Suprapubic skin (tissue), 4 donors: ENCODE results near the gene SCRN2. TPM values are rescaled to one million over a fixed set of nuclear protein-coding genes. Genes with fewer than 3 reads are reported as not detected.
A peak's percentile ranks its signal among the peaks of the same experiment; 100 is the strongest.

Experiments used
- DNase-seq, 2 donors: peaks; one replicate each; pipeline ENCODE4 v3.0.0-alpha.2; 2019; ENCODE audit warnings: low spot score in 2 of 2
- H3K27ac ChIP-seq: fragments of 200-600 bp; sonication (generic); one replicate; pipeline ENCODE4 v1.5.1; 2019
- H3K27me3 ChIP-seq: fragments of 200-600 bp; sonication (generic); one replicate; pipeline ENCODE4 v1.5.1; 2019
- H3K36me3 ChIP-seq: fragments of 200-600 bp; sonication (generic); one replicate; pipeline ENCODE4 v1.5.1; 2019
- H3K4me1 ChIP-seq: fragments of 200-600 bp; sonication (generic); one replicate; pipeline ENCODE4 v1.5.1; 2019
- H3K4me3 ChIP-seq: fragments of 200-600 bp; sonication (generic); one replicate; pipeline ENCODE4 v1.5.1; 2019; ENCODE audit warnings: mild to moderate bottlenecking
- H3K9me3 ChIP-seq: fragments of 200-600 bp; sonication (generic); one replicate; pipeline ENCODE4 v1.5.1; 2019
- EP300 ChIP-seq: sonication (generic); formaldehyde crosslinking; IDR thresholded peaks from one replicate; pipeline ENCODE4 v1.6.1; 2017; ENCODE audit warnings: antibody characterized with exemption
- POLR2A ChIP-seq, 2 donors: fragments of 450-650 bp; IDR thresholded peaks; one replicate each; pipeline ENCODE4 v1.6.1; 2017; ENCODE audit warnings: antibody characterized with exemption in 2 of 2, mild to moderate bottlenecking in 2 of 2, moderate library complexity in 2 of 2
- POLR2AphosphoS5 ChIP-seq, 3 donors: sonication (generic); formaldehyde crosslinking; IDR thresholded peaks; one replicate each; pipeline ENCODE4 v1.6.1; 2017; ENCODE audit warnings: antibody characterized with exemption in 3 of 3
- WGBS: methylation state at CpG from one replicate; pipeline ENCODE4 v1.1.5; 2018; 5-methylcytosine and 5-hydroxymethylcytosine counted together
- total RNA-seq, 4 donors: library from RNA; depleted of rRNA; stranded (reverse); fragments of >200 nt; gene quantifications; one replicate each; pipeline ENCODE4 v1.1.0, GENCODE V29; 2016
- TF ChIP-seq, protein P1 (sequence below), 2 donors: fragments of 200-600 bp in 1 of 2; fragments of 450-650 bp in 1 of 2; sonication (generic) in 1 of 2; IDR thresholded peaks; one replicate each; pipeline ENCODE4 v1.5.1; 2016 to 2019; ENCODE audit warnings: antibody characterized with exemption in 2 of 2, mild to moderate bottlenecking in 1 of 2, moderate library complexity in 1 of 2

Gene SCRN2
- total RNA-seq, 4 donors from 2014 or later: 22.3 to 46.4 (median 34.7) TPM

DNA sequence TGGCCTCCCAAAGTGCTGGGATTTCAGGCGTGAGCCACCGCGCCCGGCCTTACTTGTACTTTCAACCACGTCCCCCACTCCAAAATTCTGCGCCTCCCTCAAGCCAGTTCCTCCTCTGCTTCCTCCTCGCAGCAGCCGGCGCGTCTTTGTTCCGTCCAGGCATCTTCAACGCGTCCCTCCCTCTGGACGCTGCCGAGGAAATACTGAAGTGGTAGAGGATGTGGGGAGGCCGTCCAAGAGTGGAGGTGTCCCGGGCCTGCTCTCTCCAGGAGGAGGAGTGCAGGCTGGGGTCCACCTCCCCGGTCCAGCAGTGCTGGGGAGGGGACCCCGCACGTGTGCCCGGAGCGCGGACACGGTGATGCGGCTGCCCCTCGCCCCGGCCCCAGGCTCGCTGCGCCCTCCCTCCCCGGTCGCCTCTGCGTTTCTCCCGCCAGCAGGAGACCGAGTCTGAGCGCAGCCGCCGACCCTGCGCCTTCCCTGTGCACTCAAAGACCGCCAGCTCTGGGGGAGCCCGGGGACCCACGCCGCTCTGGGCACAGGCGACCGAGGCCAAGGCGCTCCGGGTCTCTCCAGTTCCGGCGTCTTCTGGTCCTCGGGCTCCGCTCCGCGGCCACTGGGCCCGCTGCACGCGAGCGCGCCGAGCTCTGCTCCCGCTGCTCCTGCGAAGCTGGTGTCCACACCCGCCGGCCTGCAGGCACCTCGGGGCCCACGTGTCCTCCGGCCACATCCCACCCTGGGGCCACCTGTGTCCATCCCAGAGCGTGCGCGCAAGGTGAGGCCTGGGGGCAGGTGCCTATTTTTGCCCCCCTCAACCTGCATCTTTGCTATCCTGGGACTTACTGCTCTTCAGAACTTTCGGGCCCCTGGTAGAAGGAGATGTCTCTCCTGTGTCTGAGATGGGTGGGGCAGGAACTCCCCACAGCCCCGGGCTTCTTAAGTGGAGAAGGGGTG lies 51.2 kb downstream of the SCRN2 start:
- Histone ChIP-seq H3K36me3 (no peaks in the 10 kb centered on the region), H3K9me3 (no peaks in the 10 kb centered on the region), H3K27me3 (peaks cover 77% of the 10 kb centered on the region), H3K4me1 (peaks cover 10% of the 10 kb centered on the region), H3K4me3 (peak overlapping the region; percentile 49), H3K27ac (no peak overlapping the region)
- WGBS: 11% methylated on average over 9 of the region's 70 CpGs
- DNase-seq: peak in 1 of 2 donors; percentile 78
- TF ChIP-seq EP300 (no peak), POLR2A (IDR thresholded peaks at IDR 0.05) (no peak), POLR2AphosphoS5 (IDR thresholded peaks at IDR 0.05) (no peak)
- TF ChIP-seq, protein P1, sequence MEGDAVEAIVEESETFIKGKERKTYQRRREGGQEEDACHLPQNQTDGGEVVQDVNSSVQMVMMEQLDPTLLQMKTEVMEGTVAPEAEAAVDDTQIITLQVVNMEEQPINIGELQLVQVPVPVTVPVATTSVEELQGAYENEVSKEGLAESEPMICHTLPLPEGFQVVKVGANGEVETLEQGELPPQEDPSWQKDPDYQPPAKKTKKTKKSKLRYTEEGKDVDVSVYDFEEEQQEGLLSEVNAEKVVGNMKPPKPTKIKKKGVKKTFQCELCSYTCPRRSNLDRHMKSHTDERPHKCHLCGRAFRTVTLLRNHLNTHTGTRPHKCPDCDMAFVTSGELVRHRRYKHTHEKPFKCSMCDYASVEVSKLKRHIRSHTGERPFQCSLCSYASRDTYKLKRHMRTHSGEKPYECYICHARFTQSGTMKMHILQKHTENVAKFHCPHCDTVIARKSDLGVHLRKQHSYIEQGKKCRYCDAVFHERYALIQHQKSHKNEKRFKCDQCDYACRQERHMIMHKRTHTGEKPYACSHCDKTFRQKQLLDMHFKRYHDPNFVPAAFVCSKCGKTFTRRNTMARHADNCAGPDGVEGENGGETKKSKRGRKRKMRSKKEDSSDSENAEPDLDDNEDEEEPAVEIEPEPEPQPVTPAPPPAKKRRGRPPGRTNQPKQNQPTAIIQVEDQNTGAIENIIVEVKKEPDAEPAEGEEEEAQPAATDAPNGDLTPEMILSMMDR (IDR thresholded peaks at IDR 0.05): peak in 1 of 2 donors; percentile 58

Other genes with a start within 250 kb of the SCRN2 start
- 100 to 1,000 TPM; 100 to 162 (median 139) TPM for gene KPNB1, start 191.4 kb downstream of the SCRN2 start, total RNA-seq
- 10 to 100 TPM in 1 of 4 donors, 1 to 10 TPM in 3; 4.9 to 10.5 (median 8.4) TPM for gene TBKBP1, start 147.1 kb downstream of the SCRN2 start, total RNA-seq
- gene TBX21, start 108.0 kb downstream of the SCRN2 start, total RNA-seq: under 1 TPM in 1 of 4 donors, not detected in 3; 0.80 TPM
- gene OSBPL7, start 19.5 kb downstream of the SCRN2 start, total RNA-seq: 1 to 10 TPM; 1.3 to 2.0 (median 1.6) TPM
- gene MRPL10, start 9.7 kb downstream of the SCRN2 start, total RNA-seq: 10 to 100 TPM; 27.7 to 33.8 (median 31.2) TPM
- gene LRRC46, start 9.6 kb downstream of the SCRN2 start, total RNA-seq: not detected
- gene SP6, start 9.9 kb upstream of the SCRN2 start, total RNA-seq: 10 to 100 TPM in 3 of 4 donors, 1 to 10 TPM in 1; 6.6 to 29.3 (median 19.9) TPM
- gene SP2, start 55.0 kb upstream of the SCRN2 start, total RNA-seq: 10 to 100 TPM in 2 of 4 donors, 1 to 10 TPM in 2; 6.9 to 12.7 (median 9.8) TPM
- gene PNPO, start 100.3 kb upstream of the SCRN2 start, total RNA-seq: 10 to 100 TPM; 14.6 to 33.6 (median 24.7) TPM
- 10 to 100 TPM; 11.4 to 27.1 (median 21.8) TPM for gene PRR15L, start 116.6 kb upstream of the SCRN2 start, total RNA-seq
- gene CDK5RAP3, start 129.8 kb upstream of the SCRN2 start, total RNA-seq: 100 to 1,000 TPM; 100 to 296 (median 142) TPM
- 10 to 100 TPM in 3 of 4 donors, 1 to 10 TPM in 1; 9.7 to 17.2 (median 12.5) TPM for gene COPZ2, start 196.5 kb upstream of the SCRN2 start, total RNA-seq
- 100 to 1,000 TPM in 2 of 4 donors, 10 to 100 TPM in 2; 89.9 to 250 (median 138) TPM for gene NFE2L1, start 207.1 kb upstream of the SCRN2 start, total RNA-seq